H1 (cell line): ENCODE measurements around the gene CAMTA1.

Experiments used
- BACH1 ChIP-seq: IDR thresholded peaks from 2 replicates; pipeline ENCODE4 v1.6.1; 2012; ENCODE audit warnings: low read length, improper control_type of control experiment
- CTCF ChIP-seq, 3 experiments: IDR thresholded peaks; 1 replicate in 2 of 3; 2 replicates in 1 of 3; pipeline versions ENCODE4 v1.5.1 to v1.6.1; 2011; ENCODE audit warnings: low read length in 3 of 3, mild to moderate bottlenecking in 3 of 3, inconsistent platforms in 2 of 3, low read depth in 1 of 3, moderate library complexity in 1 of 3; ENCODE audit not compliant: insufficient read depth in 1 of 3; ENCODE audit errors: control extremely low read depth in 1 of 3
- EZH2 ChIP-seq: fragments of 200-600 bp; sonication (generic); IDR thresholded peaks from 2 replicates; pipeline ENCODE4 v1.7.1; 2012; ENCODE audit warnings: low read depth, mild to moderate bottlenecking, moderate library complexity, low read length, inconsistent platforms; ENCODE audit not compliant: severe bottlenecking
- GABPA ChIP-seq: IDR thresholded peaks from 2 replicates; pipeline ENCODE4 v1.6.1; 2011; ENCODE audit warnings: mild to moderate bottlenecking, low read length, moderate library complexity, borderline replicate concordance; ENCODE audit not compliant: insufficient read depth
- HDAC2 ChIP-seq, 2 experiments: fragments of 300-600 bp in 1 of 2; sonication (generic) in 1 of 2; IDR thresholded peaks; 2 replicates each; pipeline ENCODE4 v1.6.1; 2011 to 2012; ENCODE audit warnings: low read depth in 2 of 2, low read length in 2 of 2, mild to moderate bottlenecking in 2 of 2, moderate library complexity in 2 of 2, borderline replicate concordance in 1 of 2, inconsistent platforms in 1 of 2
- MAFK ChIP-seq: IDR thresholded peaks from 2 replicates; pipeline ENCODE4 v1.6.1; 2012; ENCODE audit warnings: low read depth, mild to moderate bottlenecking, improper control_type of control experiment, low read length
- RNF2 ChIP-seq: fragments of 200-900, 300-1000 bp; sonication (generic); IDR thresholded peaks from 2 replicates; pipeline ENCODE4 v1.7.1; 2016; ENCODE audit warnings: borderline replicate concordance, low read depth, mild to moderate bottlenecking, antibody characterized with exemption, low read length; ENCODE audit not compliant: poor library complexity, severe bottlenecking; ENCODE audit errors: missing control alignments
- RXRA ChIP-seq: IDR thresholded peaks from 2 replicates; pipeline ENCODE4 v1.6.1; 2011; ENCODE audit warnings: low read depth, mild to moderate bottlenecking, low read length, moderate library complexity; ENCODE audit not compliant: insufficient read depth
- YY1 ChIP-seq: IDR thresholded peaks from 2 replicates; pipeline ENCODE4 v1.6.1; 2011; ENCODE audit warnings: low read depth, mild to moderate bottlenecking, low read length

- no peak for TF ChIP-seq MAFK
- no peak for TF ChIP-seq CTCF (IDR thresholded peaks at IDR 0.05; ENCODE audit: control extremely low read depth in 1 of 3, insufficient read depth in 1 of 3, low read depth in 1 of 3, low read length in 3 of 3)
- TF ChIP-seq HDAC2 (IDR thresholded peaks at IDR 0.05; ENCODE audit: borderline replicate concordance in 1 of 2, low read depth in 2 of 2, low read length in 2 of 2), result no peak
- TF ChIP-seq RNF2, result no peak
- no peak for TF ChIP-seq BACH1
- TF ChIP-seq EZH2, result no peak
- TF ChIP-seq YY1, result no peak
- no peak for TF ChIP-seq RXRA
- no peak for TF ChIP-seq GABPA
Observed at GRCh38 chr1:6777813-6778212, 7.4 kb upstream of the CAMTA1 start.
